ENCODE data around the gene HSPA2.
"Not testable (repeated sequence)": the region's sequence is repeated elsewhere in the genome, so short reads cannot be mapped to it uniquely, and the experiment has no call there.

Gene HSPA2

GRCh38 chr14:64566651-64567122 lies 26.1 kb downstream of the HSPA2 start:
- no peak for DNase-seq

GRCh38 chr14:64569138-64569631 lies 28.6 kb downstream of the HSPA2 start:
- DNase-seq: no peak

GRCh38 chr14:64569646-64570045 lies 29.1 kb downstream of the HSPA2 start:
- DNase-seq: not testable (repeated sequence)

- no peak for DNase-seq
Observed at GRCh38 chr14:64572386-64573104, 32.0 kb downstream of the HSPA2 start.

GRCh38 chr14:64573109-64573508 lies 32.6 kb downstream of the HSPA2 start:
- DNase-seq: no peak

GRCh38 chr14:64574371-64575107 lies 34.0 kb downstream of the HSPA2 start:
- no peak for DNase-seq

- no peak for DNase-seq
Observed at GRCh38 chr14:64577211-64577610, 36.7 kb downstream of the HSPA2 start.

GRCh38 chr14:64580467-64580866 lies 39.9 kb downstream of the HSPA2 start:
- DNase-seq: no peak

- DNase-seq: no peak
Observed at GRCh38 chr14:64581363-64581762, 40.8 kb downstream of the HSPA2 start.

GRCh38 chr14:64581817-64582216 lies 41.3 kb downstream of the HSPA2 start:
- DNase-seq: no peak

- DNase-seq: no peak
Observed at GRCh38 chr14:64584190-64584589, 43.6 kb downstream of the HSPA2 start.

- no peak for DNase-seq
Observed at GRCh38 chr14:64591809-64592208, 51.3 kb downstream of the HSPA2 start.
